Neural cell (in vitro differentiated cells): Measurements from ENCODE around the gene COL5A1. TPM values are rescaled to one million over a fixed set of nuclear protein-coding genes. Genes with fewer than 3 reads are reported as not detected.

Experiments
- H2AFZ ChIP-seq: fragments of 200-600, 300-800 bp; sonication (generic), shearing (Covaris generic); 2 replicates; pipeline ENCODE4 v1.6.0; 2014; ENCODE audit warnings: low read depth, mild to moderate bottlenecking, antibody characterized with exemption, low read length, moderate library complexity
- H3F3A ChIP-seq: fragments of 200-600 bp; shearing (Covaris generic); 2 replicates; pipeline ENCODE4 v1.6.1; 2016; ENCODE audit warnings: mild to moderate bottlenecking, moderate library complexity, mixed read lengths, antibody characterized with exemption, low read length; ENCODE audit not compliant: insufficient read depth, poor library complexity, severe bottlenecking
- H3K27ac ChIP-seq: fragments of 200-600, 300-800 bp; sonication (generic), shearing (Covaris generic); 2 replicates; pipeline ENCODE4 v1.5.1; 2014; ENCODE audit warnings: mild to moderate bottlenecking, low read length, moderate library complexity
- H3K27me3 ChIP-seq: fragments of 300-800, 200-600 bp; sonication (generic), shearing (Covaris generic); 2 replicates; pipeline ENCODE4 v1.6.0; 2014; ENCODE audit warnings: mild to moderate bottlenecking, low read depth, low read length, moderate library complexity; ENCODE audit not compliant: insufficient read depth
- H3K36me3 ChIP-seq: fragments of 300-800, 200-600 bp; sonication (generic), shearing (Covaris generic); 2 replicates; pipeline ENCODE4 v1.5.1; 2014; ENCODE audit warnings: mild to moderate bottlenecking, antibody characterized with exemption, low read length, moderate library complexity; ENCODE audit not compliant: insufficient read depth
- H3K4me2 ChIP-seq: fragments of 300-800, 200-600 bp; sonication (generic), shearing (Covaris generic); 2 replicates; pipeline ENCODE4 v1.6.0; 2014; ENCODE audit warnings: mild to moderate bottlenecking, low read length
- H3K4me3 ChIP-seq: fragments of 300-800, 200-600 bp; sonication (generic), shearing (Covaris generic); 2 replicates; pipeline ENCODE4 v1.5.1; 2014; ENCODE audit warnings: mild to moderate bottlenecking, low read length, moderate library complexity
- H3K79me2 ChIP-seq: fragments of 200-600 bp; shearing (Covaris generic); replicated peaks from 2 replicates; pipeline ENCODE4 v1.6.0; 2014; ENCODE audit warnings: mild to moderate bottlenecking, low read length, moderate library complexity; ENCODE audit not compliant: insufficient read depth
- H3K9ac ChIP-seq: fragments of 300-800, 200-600 bp; sonication (generic), shearing (Covaris generic); 2 replicates; pipeline ENCODE4 v1.6.1; 2016; ENCODE audit warnings: mild to moderate bottlenecking, low read length, mixed read lengths
- H3K9me2 ChIP-seq: fragments of 200-600 bp; shearing (Covaris generic); 2 replicates; pipeline ENCODE4 v1.6.1; 2016; ENCODE audit warnings: mild to moderate bottlenecking, low read length, mixed read lengths; ENCODE audit not compliant: insufficient read depth
- H3K9me3 ChIP-seq: fragments of 200-600, 300-800 bp; sonication (generic), shearing (Covaris generic); 2 replicates; pipeline ENCODE4 v1.6.1; 2016; ENCODE audit warnings: mild to moderate bottlenecking, mixed run types, low read length, moderate library complexity, mixed read lengths
- H4K20me1 ChIP-seq: fragments of 200-600 bp; shearing (Covaris generic); 2 replicates; pipeline ENCODE4 v1.6.1; 2016; ENCODE audit warnings: mild to moderate bottlenecking, mixed run types; ENCODE audit not compliant: insufficient read depth
- EP300 ChIP-seq: fragments of 450-650 bp; conservative IDR thresholded peaks from 2 replicates; pipeline ENCODE4 v1.6.1; 2014; ENCODE audit warnings: antibody characterized with exemption, mild to moderate bottlenecking, moderate library complexity; ENCODE audit not compliant: poor library complexity, severe bottlenecking
- EZH2 ChIP-seq: fragments of 200-600, 300-800 bp; shearing (Covaris generic), sonication (generic); IDR thresholded peaks from 2 replicates; pipeline ENCODE4 v1.6.1; 2014; ENCODE audit warnings: antibody characterized with exemption, low read length, borderline replicate concordance, mild to moderate bottlenecking; ENCODE audit not compliant: insufficient read depth, poor library complexity, severe bottlenecking
- MXI1 ChIP-seq: fragments of 450-650 bp; conservative IDR thresholded peaks from 2 replicates; pipeline ENCODE4 v1.6.1; 2014; ENCODE audit warnings: antibody characterized with exemption, mild to moderate bottlenecking; ENCODE audit not compliant: poor library complexity, severe bottlenecking
- POLR2AphosphoS5 ChIP-seq: IDR thresholded peaks from 2 replicates; pipeline ENCODE4 v1.6.1; 2012
- RAD21 ChIP-seq: fragments of 450-650 bp; conservative IDR thresholded peaks from 2 replicates; pipeline ENCODE4 v1.6.1; 2014; ENCODE audit warnings: antibody characterized with exemption, mild to moderate bottlenecking, moderate library complexity
- SMC3 ChIP-seq: fragments of 450-650 bp; conservative IDR thresholded peaks from 2 replicates; pipeline ENCODE4 v1.6.1; 2014; ENCODE audit warnings: antibody characterized with exemption, mild to moderate bottlenecking, moderate library complexity; ENCODE audit not compliant: poor library complexity
- TAF1 ChIP-seq: IDR thresholded peaks from 2 replicates; pipeline ENCODE4 v1.6.1; 2012; ENCODE audit warnings: low read depth
- polyA plus RNA-seq: library from polyadenylated mRNA; depleted of rRNA; stranded (reverse); fragments of >200 nt; gene quantifications from 2 replicates; pipeline ENCODE4 v1.2.3, GENCODE V29; 2014
- TF ChIP-seq, protein P1 (sequence below): IDR thresholded peaks from 2 replicates; pipeline ENCODE4 v1.6.1; 2012; ENCODE audit warnings: borderline replicate concordance
- TF ChIP-seq, protein P2 (sequence below): fragments of 450-650 bp; IDR thresholded peaks from 2 replicates; pipeline ENCODE4 v1.5.1; 2014; ENCODE audit warnings: antibody characterized with exemption, mild to moderate bottlenecking, moderate library complexity; ENCODE audit not compliant: poor library complexity, severe bottlenecking

Gene COL5A1
- polyA plus RNA-seq, 1 donor from 2014 or later, result not detected

DNA sequence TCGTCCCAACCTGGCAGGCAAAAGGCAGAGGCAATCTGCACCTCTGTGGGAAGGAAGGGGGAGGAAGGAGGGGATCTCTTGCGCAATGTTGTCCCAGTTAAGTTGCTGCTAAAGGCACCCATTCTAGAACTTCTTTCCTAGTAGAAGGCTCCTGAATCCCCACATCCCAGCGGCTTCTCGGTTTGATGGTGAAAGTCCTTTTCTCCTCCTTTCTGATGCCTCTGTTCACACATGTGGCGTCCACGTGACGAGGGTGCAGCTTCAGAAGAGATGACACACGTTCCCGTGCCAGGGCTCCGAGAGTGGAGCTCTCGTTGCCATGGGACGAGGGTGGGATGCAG, 142.1 kb downstream of the COL5A1 start:
- H3K4me2 ChIP-seq, result no peak overlapping the region
- no peaks in the 10 kb centered on the region for H4K20me1 ChIP-seq
- H3K9me3 ChIP-seq, result no peaks in the 10 kb centered on the region
- no peaks in the 10 kb centered on the region for H3K9me2 ChIP-seq
- H3K36me3 ChIP-seq, result no peaks in the 10 kb centered on the region
- TF ChIP-seq, protein P1, sequence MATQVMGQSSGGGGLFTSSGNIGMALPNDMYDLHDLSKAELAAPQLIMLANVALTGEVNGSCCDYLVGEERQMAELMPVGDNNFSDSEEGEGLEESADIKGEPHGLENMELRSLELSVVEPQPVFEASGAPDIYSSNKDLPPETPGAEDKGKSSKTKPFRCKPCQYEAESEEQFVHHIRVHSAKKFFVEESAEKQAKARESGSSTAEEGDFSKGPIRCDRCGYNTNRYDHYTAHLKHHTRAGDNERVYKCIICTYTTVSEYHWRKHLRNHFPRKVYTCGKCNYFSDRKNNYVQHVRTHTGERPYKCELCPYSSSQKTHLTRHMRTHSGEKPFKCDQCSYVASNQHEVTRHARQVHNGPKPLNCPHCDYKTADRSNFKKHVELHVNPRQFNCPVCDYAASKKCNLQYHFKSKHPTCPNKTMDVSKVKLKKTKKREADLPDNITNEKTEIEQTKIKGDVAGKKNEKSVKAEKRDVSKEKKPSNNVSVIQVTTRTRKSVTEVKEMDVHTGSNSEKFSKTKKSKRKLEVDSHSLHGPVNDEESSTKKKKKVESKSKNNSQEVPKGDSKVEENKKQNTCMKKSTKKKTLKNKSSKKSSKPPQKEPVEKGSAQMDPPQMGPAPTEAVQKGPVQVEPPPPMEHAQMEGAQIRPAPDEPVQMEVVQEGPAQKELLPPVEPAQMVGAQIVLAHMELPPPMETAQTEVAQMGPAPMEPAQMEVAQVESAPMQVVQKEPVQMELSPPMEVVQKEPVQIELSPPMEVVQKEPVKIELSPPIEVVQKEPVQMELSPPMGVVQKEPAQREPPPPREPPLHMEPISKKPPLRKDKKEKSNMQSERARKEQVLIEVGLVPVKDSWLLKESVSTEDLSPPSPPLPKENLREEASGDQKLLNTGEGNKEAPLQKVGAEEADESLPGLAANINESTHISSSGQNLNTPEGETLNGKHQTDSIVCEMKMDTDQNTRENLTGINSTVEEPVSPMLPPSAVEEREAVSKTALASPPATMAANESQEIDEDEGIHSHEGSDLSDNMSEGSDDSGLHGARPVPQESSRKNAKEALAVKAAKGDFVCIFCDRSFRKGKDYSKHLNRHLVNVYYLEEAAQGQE, result no peak
- TF ChIP-seq MXI1 (no peak), EP300 (no peak), SMC3 (no peak), EZH2 (no peak), TAF1 (no peak), POLR2AphosphoS5 (no peak), RAD21 (no peak)
- TF ChIP-seq, protein P2, sequence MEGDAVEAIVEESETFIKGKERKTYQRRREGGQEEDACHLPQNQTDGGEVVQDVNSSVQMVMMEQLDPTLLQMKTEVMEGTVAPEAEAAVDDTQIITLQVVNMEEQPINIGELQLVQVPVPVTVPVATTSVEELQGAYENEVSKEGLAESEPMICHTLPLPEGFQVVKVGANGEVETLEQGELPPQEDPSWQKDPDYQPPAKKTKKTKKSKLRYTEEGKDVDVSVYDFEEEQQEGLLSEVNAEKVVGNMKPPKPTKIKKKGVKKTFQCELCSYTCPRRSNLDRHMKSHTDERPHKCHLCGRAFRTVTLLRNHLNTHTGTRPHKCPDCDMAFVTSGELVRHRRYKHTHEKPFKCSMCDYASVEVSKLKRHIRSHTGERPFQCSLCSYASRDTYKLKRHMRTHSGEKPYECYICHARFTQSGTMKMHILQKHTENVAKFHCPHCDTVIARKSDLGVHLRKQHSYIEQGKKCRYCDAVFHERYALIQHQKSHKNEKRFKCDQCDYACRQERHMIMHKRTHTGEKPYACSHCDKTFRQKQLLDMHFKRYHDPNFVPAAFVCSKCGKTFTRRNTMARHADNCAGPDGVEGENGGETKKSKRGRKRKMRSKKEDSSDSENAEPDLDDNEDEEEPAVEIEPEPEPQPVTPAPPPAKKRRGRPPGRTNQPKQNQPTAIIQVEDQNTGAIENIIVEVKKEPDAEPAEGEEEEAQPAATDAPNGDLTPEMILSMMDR, result no peak
- no peaks in the 10 kb centered on the region for H3K79me2 ChIP-seq
- no peak overlapping the region for H2AFZ ChIP-seq
- H3K9ac ChIP-seq, result no peak overlapping the region
- no peak overlapping the region for H3K4me3 ChIP-seq
- no peak overlapping the region for H3K27ac ChIP-seq
- H3K27me3 ChIP-seq, result no peaks in the 10 kb centered on the region
- H3F3A ChIP-seq, result no peaks in the 10 kb centered on the region

DNA sequence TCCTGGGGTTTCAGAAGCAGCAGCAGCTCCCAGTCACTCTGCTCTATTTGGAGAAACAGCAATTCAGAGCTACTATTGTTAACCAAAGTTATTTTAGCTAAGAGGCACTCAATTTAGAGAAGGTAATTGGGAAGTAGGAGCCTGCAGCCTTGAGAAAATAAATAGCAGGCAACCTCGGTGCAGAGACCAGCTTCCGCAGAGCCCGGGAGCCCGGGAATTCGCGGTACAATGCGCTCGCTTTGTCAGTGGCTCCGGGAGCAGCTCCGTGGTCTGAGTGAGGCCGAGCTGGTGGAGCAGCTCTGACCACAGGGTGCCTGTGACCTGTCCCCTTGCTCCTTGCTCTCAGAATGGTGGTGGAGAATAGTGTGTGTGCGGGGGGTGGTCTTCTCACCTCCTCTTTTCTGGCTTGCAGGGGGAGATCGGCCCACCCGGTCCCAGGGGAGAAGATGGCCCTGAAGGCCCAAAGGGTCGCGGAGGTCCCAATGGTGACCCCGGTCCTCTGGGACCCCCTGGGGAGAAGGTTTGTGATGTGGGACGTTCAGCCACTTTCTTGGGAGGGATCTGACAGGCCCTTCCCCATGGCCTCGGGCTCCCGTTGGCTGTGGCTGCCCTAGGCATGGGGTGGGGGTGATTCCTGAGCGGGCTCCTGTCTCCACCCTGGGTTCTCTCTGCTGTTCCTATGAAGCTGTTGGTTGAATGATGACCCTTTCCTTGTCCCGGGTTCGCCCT, 143.1 kb downstream of the COL5A1 start:
- H3K9me3 ChIP-seq, result no peaks in the 10 kb centered on the region
- H3K27me3 ChIP-seq, result no peaks in the 10 kb centered on the region
- no peaks in the 10 kb centered on the region for H3K36me3 ChIP-seq
- no peak overlapping the region for H2AFZ ChIP-seq
- H3K9me2 ChIP-seq, result no peaks in the 10 kb centered on the region
- no peak overlapping the region for H3K4me3 ChIP-seq
- no peak overlapping the region for H3K4me2 ChIP-seq
- H3K27ac ChIP-seq, result no peak overlapping the region
- no peaks in the 10 kb centered on the region for H3K79me2 ChIP-seq
- no peaks in the 10 kb centered on the region for H3F3A ChIP-seq
- no peak overlapping the region for H3K9ac ChIP-seq
- TF ChIP-seq TAF1 (no peak), EP300 (no peak), POLR2AphosphoS5 (no peak), SMC3 (no peak), EZH2 (no peak), MXI1 (no peak), RAD21 (no peak)
- TF ChIP-seq, protein P1, result no peak
- TF ChIP-seq, protein P2, result no peak
- H4K20me1 ChIP-seq, result no peaks in the 10 kb centered on the region
